Measurements from ENCODE around the gene BABAM1. TPM values are rescaled to one million over a fixed set of nuclear protein-coding genes. Genes with fewer than 3 reads are reported as not detected.

BABAM1 gene
- total RNA-seq, 2 donors from 2014 or later: 136 to 151 TPM

GRCh38 chr19:17246681-17247425 lies 20.4 kb upstream of the BABAM1 start:
- Mint-ChIP-seq H3K4me3 (peak overlapping the region; percentile 70), H3K36me3 (ENCODE audit: low read depth) (peaks cover 3% of the 10 kb centered on the region), H3K27me3 (ENCODE audit: insufficient read depth) (no peaks in the 10 kb centered on the region), H3K9me3 (no peaks in the 10 kb centered on the region), H3K27ac (peak overlapping the region; percentile 99), H3K4me1 (peaks cover 31% of the 10 kb centered on the region)
- Histone ChIP-seq H3K36me3 (ENCODE audit: control insufficient read depth, insufficient read depth, low read length) (no peaks in the 10 kb centered on the region), H3K4me1 (ENCODE audit: control insufficient read depth, insufficient read depth, low read length) (peaks cover 18% of the 10 kb centered on the region), H3K27me3 (ENCODE audit: control insufficient read depth, insufficient read depth, low read length, poor library complexity, severe bottlenecking) (no peaks in the 10 kb centered on the region), H3K4me3 (ENCODE audit: low read length) (peak overlapping the region; percentile 65), H3K27ac (ENCODE audit: low read depth, low read length) (peak overlapping the region; percentile 95), H3K9me3 (ENCODE audit: control insufficient read depth, low read length) (no peaks in the 10 kb centered on the region), H3K9ac (ENCODE audit: extremely low read depth, low read length, poor library complexity, severe bottlenecking) (peak overlapping the region; percentile 8)
- 17 to 27% methylated on average over 9 to 21 of the region's 21 CpGs for WGBS, 2 experiments (ENCODE audit: insufficient coverage in 1 of 2, insufficient read length in 1 of 2)
- no peak for DNase-seq
- TF ChIP-seq CTCF (conservative IDR thresholded peaks at IDR 0.05): no peak

- Histone ChIP-seq H3K9ac (ENCODE audit: extremely low read depth, low read length, poor library complexity, severe bottlenecking) (no peak overlapping the region), H3K9me3 (ENCODE audit: control insufficient read depth, low read length) (no peaks in the 10 kb centered on the region), H3K27me3 (ENCODE audit: control insufficient read depth, insufficient read depth, low read length, poor library complexity, severe bottlenecking) (no peaks in the 10 kb centered on the region), H3K27ac (ENCODE audit: low read depth, low read length) (peak overlapping the region; percentile 95), H3K4me3 (ENCODE audit: low read length) (no peak overlapping the region), H3K36me3 (ENCODE audit: control insufficient read depth, insufficient read depth, low read length) (no peaks in the 10 kb centered on the region), H3K4me1 (ENCODE audit: control insufficient read depth, insufficient read depth, low read length) (peaks cover 18% of the 10 kb centered on the region)
- TF ChIP-seq CTCF (conservative IDR thresholded peaks at IDR 0.05): no peak
- Mint-ChIP-seq H3K27ac (peak overlapping the region; percentile 95), H3K4me3 (peak overlapping the region; percentile 70), H3K9me3 (no peaks in the 10 kb centered on the region), H3K36me3 (ENCODE audit: low read depth) (peaks cover 3% of the 10 kb centered on the region), H3K27me3 (ENCODE audit: insufficient read depth) (no peaks in the 10 kb centered on the region), H3K4me1 (peaks cover 25% of the 10 kb centered on the region)
- DNase-seq: peak; percentile 90
- WGBS, 2 experiments (ENCODE audit: insufficient coverage in 1 of 2, insufficient read length in 1 of 2): 61 to 72% methylated on average over 13 to 21 of the region's 21 CpGs
These were observed 19.0 kb upstream of the BABAM1 start for GRCh38 chr19:17248011-17248776.

- Mint-ChIP-seq H3K27ac (peak overlapping the region; percentile 95), H3K4me3 (no peak overlapping the region), H3K9me3 (no peaks in the 10 kb centered on the region), H3K4me1 (peaks cover 22% of the 10 kb centered on the region), H3K36me3 (ENCODE audit: low read depth) (peaks cover 3% of the 10 kb centered on the region), H3K27me3 (ENCODE audit: insufficient read depth) (no peaks in the 10 kb centered on the region)
- no peak overlapping the region for H3K9ac ChIP-seq (ENCODE audit: extremely low read depth, low read length, poor library complexity, severe bottlenecking)
- no peak overlapping the region for H3K27ac ChIP-seq (ENCODE audit: low read depth, low read length)
- no peaks in the 10 kb centered on the region for H3K36me3 ChIP-seq (ENCODE audit: control insufficient read depth, insufficient read depth, low read length)
- no peak for DNase-seq
- no peak overlapping the region for H3K4me3 ChIP-seq (ENCODE audit: low read length)
- H3K4me1 ChIP-seq (ENCODE audit: control insufficient read depth, insufficient read depth, low read length): peaks cover 18% of the 10 kb centered on the region
- H3K9me3 ChIP-seq (ENCODE audit: control insufficient read depth, low read length): no peaks in the 10 kb centered on the region
- TF ChIP-seq CTCF (conservative IDR thresholded peaks at IDR 0.05): no peak
- no peaks in the 10 kb centered on the region for H3K27me3 ChIP-seq (ENCODE audit: control insufficient read depth, insufficient read depth, low read length, poor library complexity, severe bottlenecking)
- 96 to 98% methylated on average over 6 to 15 of the region's 15 CpGs for WGBS, 2 experiments (ENCODE audit: insufficient coverage in 1 of 2, insufficient read length in 1 of 2)
These were observed 17.2 kb upstream of the BABAM1 start for GRCh38 chr19:17249887-17250548.
